ENCODE measurements around the gene ALDH1L1. TPM values are rescaled to one million over a fixed set of nuclear protein-coding genes. Genes with fewer than 3 reads are reported as not detected.

ALDH1L1 gene
- polyA plus RNA-seq, 3 donors: not detected

- no peak for DNase-seq
- intact Hi-C loops (cut with micrococcal nuclease): no loop called here
- H3K9me3 ChIP-seq (replicated peaks in 1 of 2; ENCODE audit: control insufficient read depth in 1 of 2, insufficient read depth in 1 of 2, low read length in 2 of 2): no peaks in the 10 kb centered on the region
- Mint-ChIP-seq H3K27me3 (ENCODE audit: low read depth in 3 of 3) (peaks cover 15 to 36% (median 22%) of the 10 kb centered on the region in 3 donors), H3K27ac (no peak overlapping the region), H3K9me3 (peaks cover 0 to 2% (median 0%) of the 10 kb centered on the region in 7 donors), H3K36me3 (no peaks in the 10 kb centered on the region), H3K4me1 (no peaks in the 10 kb centered on the region), H3K4me3 (no peak overlapping the region)
- H3K4me3 ChIP-seq (replicated peaks in 1 of 3; ENCODE audit: low read depth in 2 of 3, low read length in 3 of 3): no peak overlapping the region
- H3K27me3 ChIP-seq (ENCODE audit: control insufficient read depth in 2 of 2, insufficient read depth in 2 of 2, low read length in 2 of 2): peaks cover 5 to 14% of the 10 kb centered on the region in 2 donors
- H3K36me3 ChIP-seq (replicated peaks in 1 of 2; ENCODE audit: control insufficient read depth in 1 of 2, insufficient read depth in 2 of 2, low read length in 2 of 2): no peaks in the 10 kb centered on the region
- H3K4me2 ChIP-seq (replicated peaks; ENCODE audit: extremely low read depth, low read length, poor library complexity, severe bottlenecking): no peak overlapping the region
- H3K79me2 ChIP-seq (ENCODE audit: insufficient read depth, low read length): no peaks in the 10 kb centered on the region
- H3K9ac ChIP-seq (ENCODE audit: insufficient read depth, low read length, poor library complexity, severe bottlenecking): no peak overlapping the region
- no peak overlapping the region for H2AFZ ChIP-seq (ENCODE audit: insufficient read depth, low read depth, low read length, poor library complexity, severe bottlenecking)
- 97% methylated on average over 5 of the region's 8 CpGs for WGBS (ENCODE audit: insufficient coverage)
- no peaks in the 10 kb centered on the region for H4K20me1 ChIP-seq (ENCODE audit: insufficient read depth, low read length)
- TF ChIP-seq, protein P1, sequence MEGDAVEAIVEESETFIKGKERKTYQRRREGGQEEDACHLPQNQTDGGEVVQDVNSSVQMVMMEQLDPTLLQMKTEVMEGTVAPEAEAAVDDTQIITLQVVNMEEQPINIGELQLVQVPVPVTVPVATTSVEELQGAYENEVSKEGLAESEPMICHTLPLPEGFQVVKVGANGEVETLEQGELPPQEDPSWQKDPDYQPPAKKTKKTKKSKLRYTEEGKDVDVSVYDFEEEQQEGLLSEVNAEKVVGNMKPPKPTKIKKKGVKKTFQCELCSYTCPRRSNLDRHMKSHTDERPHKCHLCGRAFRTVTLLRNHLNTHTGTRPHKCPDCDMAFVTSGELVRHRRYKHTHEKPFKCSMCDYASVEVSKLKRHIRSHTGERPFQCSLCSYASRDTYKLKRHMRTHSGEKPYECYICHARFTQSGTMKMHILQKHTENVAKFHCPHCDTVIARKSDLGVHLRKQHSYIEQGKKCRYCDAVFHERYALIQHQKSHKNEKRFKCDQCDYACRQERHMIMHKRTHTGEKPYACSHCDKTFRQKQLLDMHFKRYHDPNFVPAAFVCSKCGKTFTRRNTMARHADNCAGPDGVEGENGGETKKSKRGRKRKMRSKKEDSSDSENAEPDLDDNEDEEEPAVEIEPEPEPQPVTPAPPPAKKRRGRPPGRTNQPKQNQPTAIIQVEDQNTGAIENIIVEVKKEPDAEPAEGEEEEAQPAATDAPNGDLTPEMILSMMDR (IDR thresholded peaks at IDR 0.05): no peak
- no peaks in the 10 kb centered on the region for H3K4me1 ChIP-seq (ENCODE audit: control insufficient read depth in 1 of 2, insufficient read depth in 2 of 2, low read length in 2 of 2)
- no peak overlapping the region for H3K27ac ChIP-seq (ENCODE audit: low read depth in 1 of 2, low read length in 2 of 2)
Measured at GRCh38 chr3:126137490-126138130, 42.8 kb downstream of the ALDH1L1 start.

DNA sequence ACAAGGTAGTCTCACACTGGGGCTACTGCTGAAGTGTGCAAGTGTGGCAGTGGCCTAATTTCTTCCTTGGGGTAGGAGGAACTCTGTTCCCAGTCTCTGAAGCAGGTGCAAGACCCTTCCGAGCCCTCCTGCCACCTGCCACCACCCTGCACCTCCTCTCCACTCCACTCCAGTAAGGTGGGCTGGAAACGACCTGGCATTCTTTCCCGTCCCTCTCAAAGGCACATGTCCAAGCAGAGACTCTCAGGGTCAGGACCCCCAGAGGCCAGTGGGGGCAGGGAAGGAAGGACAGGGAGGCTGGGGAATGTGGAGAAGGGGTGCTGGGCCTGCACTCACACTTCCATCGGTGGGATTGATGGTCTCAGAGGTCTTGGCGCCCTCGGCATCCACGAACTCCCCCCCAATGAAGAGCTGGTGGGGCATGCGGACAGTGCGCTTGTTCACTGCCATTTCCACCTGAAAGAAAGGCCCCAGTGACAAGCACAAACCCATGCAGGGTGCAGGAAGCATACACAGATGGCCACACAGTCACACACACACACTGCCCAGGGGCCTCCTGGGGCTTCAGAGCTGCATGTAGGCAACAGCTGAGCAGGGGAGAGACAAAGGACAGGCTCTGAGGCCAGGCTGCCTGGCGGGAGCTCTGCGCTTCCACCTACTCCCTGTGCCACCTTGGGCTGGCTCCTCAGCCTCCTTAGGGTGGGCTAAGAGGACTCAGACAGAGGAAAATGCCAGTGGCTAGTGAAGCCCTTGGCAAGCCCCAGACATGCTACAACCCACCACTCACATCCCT, 43.8 kb downstream of the ALDH1L1 start:
- no peaks in the 10 kb centered on the region for H3K36me3 Mint-ChIP-seq
- Histone ChIP-seq H3K4me2 (replicated peaks; ENCODE audit: extremely low read depth, low read length, poor library complexity, severe bottlenecking) (no peak overlapping the region), H2AFZ (ENCODE audit: insufficient read depth, low read depth, low read length, poor library complexity, severe bottlenecking) (no peak overlapping the region), H3K79me2 (ENCODE audit: insufficient read depth, low read length) (no peaks in the 10 kb centered on the region), H3K4me3 (replicated peaks in 1 of 3; ENCODE audit: low read depth in 2 of 3, low read length in 3 of 3) (no peak overlapping the region), H3K9ac (ENCODE audit: insufficient read depth, low read length, poor library complexity, severe bottlenecking) (no peak overlapping the region), H3K9me3 (replicated peaks in 1 of 2; ENCODE audit: control insufficient read depth in 1 of 2, insufficient read depth in 1 of 2, low read length in 2 of 2) (no peaks in the 10 kb centered on the region), H3K27me3 (ENCODE audit: control insufficient read depth in 2 of 2, insufficient read depth in 2 of 2, low read length in 2 of 2) (peaks cover 2 to 9% of the 10 kb centered on the region in 2 donors), H4K20me1 (ENCODE audit: insufficient read depth, low read length) (no peaks in the 10 kb centered on the region), H3K27ac (ENCODE audit: low read depth in 1 of 2, low read length in 2 of 2) (no peak overlapping the region), H3K36me3 (replicated peaks in 1 of 2; ENCODE audit: control insufficient read depth in 1 of 2, insufficient read depth in 2 of 2, low read length in 2 of 2) (no peaks in the 10 kb centered on the region), H3K4me1 (ENCODE audit: control insufficient read depth in 1 of 2, insufficient read depth in 2 of 2, low read length in 2 of 2) (no peaks in the 10 kb centered on the region)
- H3K4me3 Mint-ChIP-seq: no peak overlapping the region
- H3K27me3 Mint-ChIP-seq (ENCODE audit: low read depth in 3 of 3): peaks cover 12 to 29% (median 19%) of the 10 kb centered on the region in 3 donors
- WGBS (ENCODE audit: insufficient coverage): 79% methylated on average over 7 of the region's 11 CpGs
- TF ChIP-seq, protein P1 (IDR thresholded peaks at IDR 0.05): no peak
- H3K4me1 Mint-ChIP-seq: no peaks in the 10 kb centered on the region
- intact Hi-C loops (cut with micrococcal nuclease): no loop called here
- DNase-seq: no peak
- peaks cover 0 to 2% (median 0%) of the 10 kb centered on the region in 7 donors for H3K9me3 Mint-ChIP-seq
- no peak overlapping the region for H3K27ac Mint-ChIP-seq
